SU-DHL-6 (cell line): ENCODE measurements around the gene MYBBP1A.

Source experiments
- CTCF ChIP-seq: fragments of 200-600 bp; sonication (generic); IDR thresholded peaks from one replicate; pipeline ENCODE4 v1.5.1; 2017; ENCODE audit warnings: antibody characterized with exemption, mild to moderate bottlenecking, low read length, moderate library complexity; ENCODE audit not compliant: insufficient read depth, poor library complexity, severe bottlenecking
- EZH2phosphoT487 ChIP-seq: fragments of 200-600 bp; sonication (generic), shearing (Covaris generic); conservative IDR thresholded peaks from 2 replicates; pipeline ENCODE4 v1.6.1; 2018; ENCODE audit warnings: mild to moderate bottlenecking, antibody characterized with exemption, low read length, moderate library complexity, mixed read lengths

- TF ChIP-seq CTCF (no peak), EZH2phosphoT487 (no peak)
These were observed 24.1 kb downstream of the MYBBP1A start for GRCh38 chr17:4530799-4531730.
